DND-41 (cell line): Measurements from ENCODE around the gene MLH1.

Experiments used
- CTCF ChIP-seq: IDR thresholded peaks from 2 replicates; pipeline ENCODE4 v1.5.1; 2012; ENCODE audit warnings: borderline replicate concordance, low read length, moderate library complexity, mild to moderate bottlenecking; ENCODE audit not compliant: poor library complexity, severe bottlenecking; ENCODE audit errors: extremely low read depth
- EZH2 ChIP-seq: IDR thresholded peaks from 3 replicates; pipeline ENCODE4 v1.6.1; 2012; ENCODE audit warnings: borderline replicate concordance, low read depth, mild to moderate bottlenecking, moderate library complexity, low read length, inconsistent platforms; ENCODE audit not compliant: severe bottlenecking

DNA sequence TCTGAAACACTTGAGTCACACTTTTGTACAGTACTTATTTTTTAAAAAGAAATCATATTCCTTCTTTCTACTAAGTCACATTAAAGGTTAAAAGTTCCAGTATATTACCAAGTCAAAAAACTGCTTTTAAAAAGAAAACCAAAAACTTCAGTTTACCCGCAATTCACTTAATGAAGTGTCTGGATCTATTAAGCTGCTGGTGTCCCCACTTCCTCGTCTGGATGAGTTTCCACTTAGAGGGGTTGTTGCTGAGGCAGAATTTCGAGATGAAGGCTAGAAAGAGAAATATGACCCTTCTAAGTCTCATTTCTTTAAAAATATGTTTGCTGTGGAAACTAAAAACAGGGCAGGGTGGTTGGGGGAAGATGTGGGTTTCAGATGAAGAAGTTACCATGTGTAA lies 101.3 kb downstream of the MLH1 start:
- TF ChIP-seq EZH2 (no peak), CTCF (no peak)
